Middle frontal gyrus (tissue), 1 donor: ENCODE results near the gene UXS1.

Experiments
- DNase-seq: peaks from one replicate; pipeline ENCODE4 v3.0.0-alpha.2; 2015; ENCODE audit warnings: low spot score; ENCODE audit errors: extremely low spot score

The UXS1 gene

DNA sequence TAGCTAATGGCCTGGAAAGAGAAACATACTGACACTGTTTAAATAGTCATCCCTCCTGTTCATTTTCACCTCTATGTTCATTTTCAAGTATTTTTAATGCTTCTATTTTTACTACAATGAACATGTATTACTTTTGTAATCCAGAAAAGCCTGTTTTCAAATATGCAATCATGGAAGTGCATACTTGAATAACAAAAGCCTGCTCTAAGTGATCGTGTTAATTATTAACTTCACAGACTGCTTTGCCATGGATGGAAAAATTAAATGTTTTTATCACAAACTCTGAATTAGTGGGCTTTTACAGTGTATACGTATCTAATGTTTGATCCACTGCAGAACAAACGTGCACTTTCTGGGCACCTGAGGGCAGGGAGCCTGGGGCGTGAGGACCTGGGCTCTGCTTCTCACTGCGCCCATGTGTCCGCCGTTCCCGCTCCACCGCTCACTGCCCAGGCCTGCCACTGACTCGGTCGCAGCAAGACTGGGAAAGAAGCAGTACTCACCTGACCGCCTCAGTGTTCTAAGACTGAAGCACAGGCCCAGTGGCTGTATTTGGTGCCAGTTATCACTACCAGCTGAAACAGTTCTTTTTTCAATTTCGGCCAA is 80.6 kb downstream of the UXS1 start:
- DNase-seq: no peak

DNA sequence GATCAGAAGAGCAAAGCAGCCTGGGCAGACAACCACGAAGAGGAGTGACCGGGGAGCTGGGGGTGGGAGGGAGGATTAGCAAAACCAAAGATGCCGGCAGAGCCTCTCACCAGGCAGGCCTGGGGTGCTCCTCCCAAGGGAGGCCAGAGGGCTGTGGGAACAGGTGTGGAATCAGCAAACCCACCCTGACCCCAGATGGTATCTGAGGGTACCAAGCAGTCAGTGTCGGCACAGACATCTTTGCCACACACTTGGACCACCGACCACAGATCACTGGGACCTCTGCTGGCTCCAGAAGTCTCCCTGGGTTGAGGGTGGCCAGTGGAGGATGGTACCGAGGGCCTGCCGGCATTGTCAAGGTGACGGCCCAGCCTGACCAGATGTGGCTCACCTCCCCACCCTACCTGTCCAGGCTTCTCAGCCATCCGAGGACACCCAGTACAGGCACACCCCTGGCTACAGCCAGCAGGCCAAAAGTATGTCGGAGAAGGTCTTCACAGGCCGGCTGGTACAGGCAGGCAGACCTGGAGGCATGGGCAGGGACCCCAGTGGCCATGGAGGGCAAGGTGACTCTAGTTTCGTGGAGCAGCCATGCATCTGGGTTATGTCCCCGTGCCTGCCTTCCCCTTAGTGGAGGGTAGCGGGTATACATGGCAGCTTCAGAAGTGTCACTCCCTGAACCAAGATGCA is 82.1 kb downstream of the UXS1 start:
- no peak for DNase-seq

DNA sequence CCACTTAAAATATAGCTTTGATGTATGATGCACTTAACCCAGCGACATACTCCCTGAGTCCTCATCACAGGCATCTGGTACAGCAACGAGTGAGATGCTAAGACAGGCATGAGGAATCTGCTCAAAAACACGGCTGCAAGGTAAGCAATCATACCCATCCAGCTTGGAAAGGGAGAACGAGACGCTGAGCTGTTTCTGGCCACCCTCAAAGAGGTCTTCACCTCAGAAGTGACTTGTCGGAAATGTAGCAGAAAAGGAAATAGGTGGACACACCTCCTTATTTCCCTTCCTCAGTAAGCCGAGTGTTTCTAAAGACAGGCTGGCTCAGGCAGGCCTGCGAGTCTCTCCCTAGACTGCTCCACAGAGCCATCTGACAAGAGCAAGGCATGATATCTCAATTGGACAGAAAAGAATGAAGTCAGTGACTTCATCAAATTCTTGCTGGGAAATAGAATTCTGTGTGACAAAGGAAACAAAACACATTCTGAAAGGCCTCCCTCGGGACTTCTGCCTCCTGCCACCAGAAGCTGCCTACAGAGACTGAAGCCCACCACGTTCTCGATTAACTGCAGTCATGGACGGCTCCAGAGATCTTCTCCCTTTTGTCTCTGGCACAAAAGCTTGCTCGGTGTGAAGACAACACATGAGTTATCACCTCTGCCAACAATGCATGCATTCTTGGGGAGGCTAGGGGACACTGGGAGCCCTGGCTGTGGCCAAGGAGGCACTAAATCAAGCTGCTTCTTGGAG is 84.3 kb downstream of the UXS1 start:
- DNase-seq: no peak

DNA sequence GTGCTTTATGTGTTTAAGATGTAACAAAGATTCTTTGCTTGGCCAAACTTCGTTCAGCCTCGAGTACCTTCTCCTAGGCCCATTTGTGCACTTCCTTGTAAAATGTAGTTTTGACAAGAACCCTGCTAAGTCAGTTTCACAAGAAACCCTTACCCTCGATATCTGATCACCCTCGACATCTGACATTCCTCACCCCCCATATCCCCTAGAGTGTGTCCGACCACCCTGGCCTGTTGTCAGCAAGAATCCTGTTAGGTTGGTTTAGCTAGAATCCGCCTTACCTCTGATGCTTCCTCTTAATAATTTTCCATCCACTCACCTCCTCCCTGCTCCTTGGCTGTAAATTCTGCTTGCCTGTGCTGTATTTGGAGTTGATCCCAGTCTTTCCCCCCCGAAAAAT is 85.3 kb downstream of the UXS1 start:
- DNase-seq: no peak

DNA sequence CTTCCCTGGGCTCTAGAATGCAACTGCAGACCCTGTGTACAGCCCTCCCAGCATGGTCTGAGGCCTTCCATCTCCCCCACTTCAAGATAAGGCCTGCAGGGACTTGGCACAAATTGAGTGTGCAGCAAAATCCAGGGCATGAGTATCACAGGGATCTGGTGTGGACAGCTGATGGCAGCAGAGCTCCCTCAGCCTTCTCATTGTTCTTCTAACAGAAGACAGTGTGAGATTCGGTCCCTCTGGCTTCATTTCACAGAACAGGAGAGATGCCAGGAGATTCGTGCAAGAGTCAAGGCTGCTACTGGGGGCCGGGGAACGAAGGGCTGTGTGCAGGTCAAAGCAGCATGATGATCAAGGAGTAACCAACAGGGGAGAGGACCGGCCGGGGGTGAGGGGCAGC is 85.8 kb downstream of the UXS1 start:
- DNase-seq: peak; percentile 17

DNA sequence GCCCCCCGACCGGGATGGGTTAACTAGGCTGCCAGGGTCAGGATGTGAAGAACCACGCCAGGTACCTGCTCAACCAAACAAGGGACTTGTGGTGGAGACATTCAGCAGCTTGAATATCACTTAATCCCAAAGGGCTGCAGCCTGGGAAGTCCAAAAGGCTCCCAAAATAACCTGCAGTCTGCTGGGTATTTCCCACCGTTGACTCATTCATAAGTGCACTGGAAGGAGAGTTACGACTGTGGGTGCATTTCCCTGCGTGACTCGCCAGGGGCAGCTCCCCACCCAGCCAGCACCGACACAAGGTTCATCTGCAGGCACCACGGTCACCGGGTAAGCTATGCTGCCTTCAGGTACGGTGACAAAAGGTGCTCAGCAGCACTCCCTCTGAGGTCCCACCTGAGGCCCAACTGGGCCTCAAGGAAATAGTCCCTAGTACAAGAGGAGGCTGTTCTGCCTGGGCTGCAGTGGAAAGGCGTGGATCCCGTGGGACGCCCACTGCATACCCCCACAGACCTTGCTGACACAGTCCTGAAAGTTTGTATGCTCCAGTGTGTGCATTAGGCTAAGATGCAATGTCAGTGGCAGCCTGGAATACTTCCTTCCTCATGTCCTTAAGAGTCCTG is 86.5 kb downstream of the UXS1 start:
- DNase-seq: no peak

DNA sequence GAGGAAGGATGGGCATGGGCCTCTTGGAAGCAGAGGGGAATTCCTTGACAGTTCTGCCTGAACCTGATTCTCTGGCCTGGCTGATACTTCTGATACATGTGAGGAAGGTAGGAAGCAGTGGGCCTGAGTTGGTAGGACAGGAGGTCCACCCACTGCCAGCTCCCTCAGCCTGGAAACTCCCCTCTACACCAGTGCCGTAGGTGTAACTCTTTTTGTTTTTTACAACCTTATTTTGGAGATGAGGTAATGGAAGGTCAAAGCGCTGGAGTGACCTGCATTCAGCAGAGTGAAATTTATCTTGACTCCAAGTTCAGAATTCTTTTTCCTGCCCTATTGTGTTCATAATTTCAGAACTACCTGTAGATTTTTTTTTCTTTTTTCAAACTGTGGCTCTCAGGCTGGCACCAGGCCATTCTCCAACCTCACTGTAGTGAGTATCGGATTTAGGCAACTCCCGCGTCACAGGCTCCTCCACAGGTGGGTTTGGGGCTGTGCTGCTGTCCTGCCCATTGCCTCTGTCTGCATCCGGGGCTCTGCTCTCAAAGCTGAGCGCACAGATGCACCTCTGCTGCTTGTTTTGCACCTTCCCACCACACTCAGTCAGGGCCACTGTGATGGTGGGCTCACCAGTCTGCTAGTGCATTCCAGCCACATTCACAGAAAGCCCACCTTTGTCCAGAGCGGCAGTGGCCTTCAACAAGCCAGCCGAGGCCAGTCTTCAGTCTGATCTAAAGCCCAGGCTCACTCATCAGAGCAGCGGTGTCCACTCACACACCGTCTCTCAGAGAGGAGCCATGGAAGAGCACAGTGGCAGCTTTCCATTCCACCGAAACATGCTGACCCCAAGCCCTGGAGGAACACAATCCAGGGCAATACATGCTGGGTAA is 87.2 kb downstream of the UXS1 start:
- no peak for DNase-seq

DNA sequence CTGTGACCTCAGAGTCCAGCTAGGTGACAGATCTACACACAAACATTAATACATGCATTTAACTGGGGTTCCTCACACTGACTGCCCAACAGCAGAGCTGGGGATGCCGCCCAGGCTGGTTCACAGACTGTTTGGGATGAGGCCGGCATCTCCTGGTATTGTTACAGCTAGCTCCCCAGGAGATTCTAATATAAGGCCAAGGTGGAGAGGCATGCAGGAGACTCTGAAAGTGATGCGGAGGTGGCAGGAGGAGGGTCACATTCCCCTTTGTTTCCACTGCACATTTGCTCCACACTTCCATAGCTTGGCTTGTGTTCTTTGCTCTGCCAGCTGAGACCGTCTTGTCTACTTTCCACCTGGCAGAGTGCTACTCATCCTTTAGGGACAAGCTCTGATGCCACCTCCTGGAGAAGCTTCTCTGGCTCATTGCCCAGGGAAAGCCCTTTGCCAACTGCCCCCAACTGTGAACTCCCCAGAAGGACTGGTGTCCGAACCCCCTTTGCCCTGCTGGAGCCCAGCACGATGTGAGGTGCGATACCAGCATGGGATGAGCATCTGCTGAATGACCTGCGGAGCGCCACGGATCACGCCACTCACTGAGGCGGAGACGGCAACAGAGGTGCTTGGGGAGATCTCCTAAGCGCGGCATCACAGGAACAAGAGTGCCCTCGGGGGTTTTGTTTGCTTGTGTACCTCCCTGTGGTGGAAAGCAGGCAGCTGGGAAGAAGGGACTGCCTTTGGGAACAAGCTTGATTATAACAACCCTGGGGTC is 88.8 kb downstream of the UXS1 start:
- no peak for DNase-seq

DNA sequence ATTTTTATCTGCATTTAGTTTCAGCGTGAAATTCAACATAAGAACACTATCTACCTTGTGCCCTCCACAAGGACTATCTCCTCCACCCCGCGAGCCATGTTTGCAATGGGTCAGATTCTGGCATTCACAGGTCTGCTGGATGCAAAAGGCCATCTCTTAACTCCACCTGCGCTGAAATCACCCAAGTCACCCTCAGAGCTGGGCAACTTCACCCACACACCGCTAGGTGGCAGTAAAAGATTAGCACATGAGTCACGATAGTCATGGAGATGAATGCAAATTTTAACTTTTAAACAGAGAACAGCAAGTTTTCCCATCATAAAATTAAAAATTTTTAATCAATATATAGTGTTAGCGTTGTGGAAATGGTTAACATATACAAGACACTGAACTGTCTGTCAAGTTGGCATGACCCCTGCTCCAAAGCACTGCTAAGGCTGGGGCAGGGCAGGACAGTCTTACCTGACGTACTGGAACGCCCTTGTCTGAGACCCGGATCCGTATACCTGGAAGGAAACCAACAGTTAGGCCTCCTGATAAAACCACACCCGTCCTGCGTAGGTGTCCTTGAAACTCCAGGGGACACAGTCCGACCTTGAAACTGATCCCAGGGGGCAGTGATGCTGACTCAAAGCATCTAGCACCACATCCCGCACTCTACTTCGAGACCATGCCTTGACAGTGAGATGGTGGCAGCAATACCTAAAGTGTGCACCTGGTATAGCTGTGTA is 89.6 kb downstream of the UXS1 start:
- DNase-seq: peak; percentile 27

DNA sequence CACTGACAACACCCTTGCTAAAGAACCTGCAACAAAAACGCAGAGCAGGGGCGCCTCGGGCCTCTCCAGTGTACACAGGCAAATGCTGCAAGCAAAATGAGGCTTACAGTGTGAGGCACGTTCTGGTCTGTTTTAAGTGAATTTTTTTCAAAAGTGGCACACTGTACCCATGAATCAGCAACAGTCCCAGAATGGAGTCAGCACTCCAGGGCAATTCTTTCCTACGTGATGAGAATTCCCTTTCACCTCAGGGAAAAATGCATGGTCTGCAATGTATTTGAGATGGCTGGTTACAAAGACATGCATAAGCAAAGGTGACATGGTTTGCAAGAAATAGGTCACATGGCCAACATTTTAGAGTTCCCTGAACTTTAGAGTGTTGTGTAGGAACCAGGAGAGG is 94.4 kb downstream of the UXS1 start:
- no peak for DNase-seq

DNA sequence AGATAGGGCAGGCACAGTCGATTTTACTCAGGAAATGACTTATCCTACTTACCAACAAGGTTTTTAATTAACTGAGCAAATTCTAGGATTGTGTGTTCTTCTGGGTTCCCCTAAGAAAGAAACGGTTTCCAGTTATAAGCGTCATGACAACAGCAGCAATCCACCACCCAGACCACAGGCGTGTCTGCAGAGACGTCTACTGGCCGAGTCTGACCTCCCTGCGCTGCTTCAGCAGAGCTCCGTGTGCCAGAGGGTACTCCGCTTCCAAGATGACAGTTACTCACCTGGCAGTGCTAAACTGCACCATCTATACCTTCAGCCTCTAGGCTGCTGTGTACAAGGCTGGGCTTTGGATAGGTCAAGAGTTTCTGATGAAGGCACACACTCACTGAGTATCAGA is 95.4 kb downstream of the UXS1 start:
- no peak for DNase-seq

DNA sequence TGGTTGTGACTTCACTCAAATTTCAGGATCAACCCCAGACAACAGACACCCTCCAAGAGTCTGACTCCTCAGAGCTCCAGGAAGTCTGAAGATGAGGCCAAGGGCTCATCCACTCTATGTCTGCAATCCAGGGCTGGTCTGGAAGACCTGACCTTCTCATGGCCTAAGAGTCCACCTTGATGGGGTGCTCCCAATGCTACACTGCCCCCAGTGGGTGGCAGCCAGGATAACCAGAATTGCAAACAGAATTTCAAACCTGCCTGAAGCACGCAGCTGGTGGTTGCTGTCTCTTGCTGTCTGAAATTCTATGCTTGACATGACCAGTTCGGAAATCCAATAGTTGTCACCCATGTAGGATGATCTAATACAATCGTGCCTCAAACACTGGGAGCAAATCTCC is 96.0 kb downstream of the UXS1 start:
- no peak for DNase-seq

DNA sequence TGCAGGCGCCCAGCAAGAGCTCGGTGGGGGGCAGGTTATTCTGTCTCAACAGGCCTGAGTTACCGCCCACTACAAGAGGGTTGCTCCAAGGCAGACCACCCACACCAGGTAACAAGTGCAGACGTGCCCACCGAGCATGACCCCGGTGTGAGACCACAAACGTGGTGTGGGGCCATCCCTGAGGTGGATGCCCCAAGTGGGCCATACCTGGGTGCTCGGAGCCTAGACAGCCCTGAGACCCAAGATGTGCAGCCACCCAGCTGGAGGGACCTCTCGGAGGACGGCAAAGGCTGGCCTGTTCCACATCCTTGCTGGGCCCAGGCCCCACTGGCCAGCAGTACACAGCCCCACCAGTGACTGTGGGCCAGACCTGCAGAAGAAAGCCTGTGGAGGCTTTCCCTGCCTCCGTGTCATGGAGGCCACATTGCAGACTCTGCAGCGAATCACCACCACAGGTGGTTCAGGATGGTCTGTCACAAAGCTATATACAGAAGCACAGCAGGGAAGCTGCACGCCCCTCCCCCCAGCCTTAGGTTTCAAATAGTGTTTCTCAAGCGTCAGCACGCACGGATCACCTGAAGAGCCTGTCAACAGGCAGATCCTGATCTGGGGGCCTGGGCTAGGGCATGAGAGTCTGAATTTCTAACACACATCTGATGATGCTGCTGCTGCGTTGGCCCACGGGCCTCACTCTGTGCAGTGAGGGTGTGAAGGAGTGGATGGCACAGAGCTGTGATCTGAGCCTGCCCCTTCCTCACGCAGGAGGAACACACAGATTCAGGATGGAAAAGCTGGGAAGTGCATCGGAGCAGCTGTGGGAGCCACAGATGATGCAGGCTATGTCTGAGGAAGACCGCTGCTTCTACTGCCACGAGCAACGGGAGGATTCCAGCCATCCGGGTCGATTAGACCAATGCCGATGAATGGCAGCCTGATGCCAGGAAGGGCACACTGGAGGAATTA is 96.8 kb downstream of the UXS1 start:
- no peak for DNase-seq

DNA sequence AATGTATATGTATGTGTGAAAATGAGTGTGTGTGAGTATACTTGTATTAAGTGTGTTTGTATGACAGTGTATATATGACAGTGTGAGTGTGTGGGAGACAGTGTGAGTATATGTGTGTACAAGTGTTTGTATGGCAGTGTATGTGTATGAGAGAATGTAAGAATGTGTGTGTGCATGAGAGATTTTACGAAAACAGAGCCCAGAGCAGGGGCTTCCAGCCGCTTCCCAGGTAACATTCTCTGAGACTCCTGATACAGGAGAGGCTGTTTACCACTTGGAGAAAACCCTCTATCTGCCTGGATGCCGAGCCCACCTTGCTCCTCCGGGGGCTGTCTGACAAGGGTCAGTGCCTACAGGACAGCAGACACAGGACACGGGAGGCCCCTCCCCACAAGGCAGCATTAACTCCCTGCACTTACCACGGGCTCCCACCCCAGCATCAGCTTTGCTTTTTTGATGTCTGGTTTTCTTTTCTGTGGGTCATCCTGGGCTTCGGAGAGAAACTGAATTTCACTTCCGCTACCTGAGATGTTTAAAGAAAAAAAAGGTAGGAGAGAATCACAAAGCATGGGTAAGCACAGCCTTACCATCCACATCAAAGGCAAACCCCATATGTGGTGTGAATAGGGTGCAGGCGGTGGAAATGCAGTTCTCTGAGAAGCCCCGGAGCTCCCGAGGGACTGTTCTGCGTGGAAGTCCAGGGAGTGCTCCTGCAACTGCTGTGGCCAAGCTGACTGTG is 97.6 kb downstream of the UXS1 start:
- no peak for DNase-seq

DNA sequence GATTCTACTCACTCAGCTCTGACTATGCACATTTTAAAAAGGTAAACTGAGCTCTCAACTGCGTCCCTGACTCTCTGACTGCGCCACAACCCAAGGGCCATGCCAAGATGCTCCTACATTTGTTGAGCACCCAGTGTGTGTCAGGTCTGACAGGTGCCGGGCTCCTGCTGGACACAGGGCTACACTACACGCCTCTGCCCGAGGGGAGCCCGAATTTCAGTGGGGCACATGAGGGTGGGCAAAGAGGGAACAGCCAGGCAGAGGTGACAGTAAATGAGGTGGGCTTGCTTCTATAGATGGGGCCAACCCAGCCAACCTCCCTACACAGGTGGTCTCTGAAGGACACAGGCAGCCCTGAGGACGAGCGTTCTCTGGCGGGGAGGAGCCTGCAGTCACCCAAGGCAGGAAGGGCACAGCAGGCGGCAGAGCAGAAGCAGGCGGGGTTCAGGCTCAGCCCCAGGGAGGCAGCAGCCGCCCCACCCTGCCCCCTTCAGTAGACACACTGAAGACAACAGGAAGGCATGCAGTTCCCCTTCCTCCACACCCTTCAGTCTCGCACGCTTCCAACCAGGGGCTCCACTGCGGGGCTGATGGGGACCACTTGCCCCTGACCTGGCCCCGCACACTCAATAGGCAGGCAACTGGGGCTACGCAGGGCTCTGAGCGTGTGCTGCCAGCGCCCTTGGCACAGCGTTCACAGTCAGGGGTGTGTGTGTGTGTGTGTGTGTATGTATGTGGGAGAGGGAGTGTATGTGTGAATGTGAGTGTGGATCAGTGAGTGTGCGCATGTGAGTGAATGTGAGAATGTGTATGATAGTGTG is 98.4 kb downstream of the UXS1 start:
- DNase-seq: no peak

DNA sequence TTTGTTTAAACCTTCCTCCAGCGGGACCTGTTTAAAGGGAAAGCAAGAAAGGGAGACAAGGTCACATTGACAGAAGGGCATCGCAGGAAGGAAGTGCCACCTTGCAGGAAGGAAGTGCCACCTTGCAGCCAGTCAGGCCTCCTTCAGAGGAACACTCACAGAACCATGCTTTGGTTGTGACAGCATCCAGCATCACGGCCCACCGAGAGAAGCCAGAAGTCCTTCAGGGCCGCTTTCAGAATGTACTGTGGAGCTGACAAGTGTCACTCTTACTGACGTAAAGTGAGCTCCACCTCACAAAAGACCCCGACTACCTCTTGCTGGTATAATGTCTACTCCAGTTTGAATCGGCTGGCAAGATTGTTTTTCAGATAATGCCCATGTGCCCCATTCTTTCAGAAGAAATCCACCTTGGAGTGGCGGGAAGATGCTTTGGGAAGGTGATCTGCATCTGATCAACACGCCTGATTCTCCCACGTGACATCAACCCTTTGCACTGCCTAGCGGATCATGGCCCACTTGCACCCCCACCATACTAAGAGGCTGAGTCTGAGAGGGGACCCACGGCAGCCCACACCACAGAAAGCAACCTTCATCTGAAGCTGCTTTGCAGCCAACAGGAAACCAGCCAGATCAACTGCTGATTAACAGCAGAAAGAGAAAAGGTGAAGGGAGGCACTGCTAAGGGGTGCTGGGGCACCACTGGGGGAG is 99.8 kb downstream of the UXS1 start:
- no peak for DNase-seq
